CD1c-positive myeloid dendritic cell (primary cell): ENCODE data around the gene GLI2.

Source experiments
- DNase-seq: peaks from one replicate; pipeline ENCODE4 v3.0.0-alpha.2; 2016; ENCODE audit errors: extremely low spot score

The GLI2 gene

GRCh38 chr2:120712180-120712681 lies 23.4 kb upstream of the GLI2 start:
- DNase-seq: no peak

GRCh38 chr2:120715353-120715752 lies 20.3 kb upstream of the GLI2 start:
- DNase-seq: no peak

GRCh38 chr2:120715941-120716340 lies 19.7 kb upstream of the GLI2 start:
- no peak for DNase-seq

DNA sequence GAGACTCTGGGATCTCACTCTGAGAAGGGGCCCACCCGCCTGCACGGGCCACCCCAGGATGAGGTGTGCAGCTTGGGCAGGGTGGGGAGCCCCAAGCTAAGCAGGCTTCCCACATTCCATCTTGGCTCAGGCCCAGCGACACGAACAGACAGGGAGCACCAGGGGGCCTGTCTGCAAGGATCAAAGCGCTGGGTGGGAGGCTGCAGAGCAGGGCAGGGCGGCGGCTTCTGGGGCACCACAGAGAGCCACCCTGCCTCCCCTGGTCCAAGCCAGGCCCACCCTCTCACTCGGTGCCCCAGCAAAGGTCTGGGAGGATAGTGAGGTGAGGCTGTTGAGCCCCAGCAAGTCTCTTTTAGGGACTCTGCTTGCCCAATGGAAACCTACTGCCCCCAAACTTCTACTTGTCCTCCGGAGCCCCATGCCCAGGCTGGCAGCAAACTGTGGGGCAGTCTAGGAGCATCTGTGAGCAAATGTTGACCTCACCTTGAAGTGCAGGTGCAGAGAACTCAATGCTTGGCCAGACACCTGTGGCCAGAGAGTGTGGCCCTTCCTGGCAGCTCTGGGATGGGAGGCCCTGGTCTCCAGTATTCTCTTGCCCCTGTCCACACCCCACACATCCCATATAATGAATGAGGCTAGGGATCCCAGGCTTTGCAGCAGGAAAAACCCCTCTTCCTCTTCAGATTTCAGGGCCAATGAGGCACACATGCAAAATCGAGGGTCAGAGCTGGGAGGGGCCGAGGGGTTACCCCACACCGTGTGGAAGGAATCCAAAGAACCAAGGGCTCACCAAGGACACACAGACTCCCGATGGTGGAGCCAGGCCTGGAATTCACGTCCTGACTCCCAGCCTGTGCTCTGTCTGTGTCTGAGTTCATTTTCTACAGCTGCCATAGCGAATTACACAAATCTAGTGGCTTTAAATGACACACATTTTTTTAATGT lies 18.8 kb upstream of the GLI2 start:
- no peak for DNase-seq

GRCh38 chr2:120719491-120719890 lies 16.2 kb upstream of the GLI2 start:
- no peak for DNase-seq

GRCh38 chr2:120720231-120720630 lies 15.4 kb upstream of the GLI2 start:
- no peak for DNase-seq

DNA sequence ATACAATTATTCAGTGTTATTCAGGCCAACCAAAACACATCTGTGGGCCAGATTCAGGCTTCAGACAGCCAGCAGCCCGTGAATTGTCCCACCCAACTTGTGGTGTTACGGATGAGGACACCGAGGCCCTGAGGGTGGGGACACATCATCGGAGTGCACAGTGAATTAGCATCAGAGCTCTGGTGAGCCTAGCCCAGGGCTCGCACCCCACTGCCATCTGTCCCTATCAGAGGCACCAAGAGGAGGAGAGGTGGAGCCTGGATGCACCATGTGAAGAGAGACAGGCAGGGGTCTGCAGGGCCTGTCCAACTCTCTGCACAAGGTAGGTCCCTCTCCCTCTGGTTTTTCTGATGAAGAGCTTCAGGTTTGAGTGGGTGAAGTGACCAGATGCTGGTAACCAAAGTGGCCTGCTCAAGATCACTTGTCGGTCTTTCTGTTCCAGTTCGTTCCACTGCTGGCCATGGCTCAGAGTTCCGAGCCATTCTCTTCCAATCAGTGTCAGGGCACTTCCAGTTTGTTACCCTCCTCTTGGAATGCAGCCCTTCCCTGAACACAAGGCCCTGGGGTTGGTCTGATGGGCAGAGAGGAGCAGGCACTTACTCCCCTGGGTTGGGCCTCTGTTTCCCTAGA lies 14.8 kb upstream of the GLI2 start:
- no peak for DNase-seq

DNA sequence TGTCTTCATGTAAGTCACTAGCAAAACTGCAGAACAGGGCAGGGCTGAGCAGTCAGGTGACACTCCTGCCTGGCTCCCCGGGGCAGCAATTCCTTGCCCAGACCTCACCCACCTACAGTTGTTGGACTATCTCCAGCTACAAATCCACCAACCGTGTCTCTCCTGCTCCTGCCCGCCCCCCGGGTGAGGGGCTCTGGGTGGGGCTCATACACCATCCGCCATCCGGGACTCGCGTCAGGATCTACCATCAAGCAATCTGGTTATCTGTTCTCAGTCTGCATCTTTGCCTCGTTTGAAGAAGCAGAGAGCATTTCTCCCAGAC lies 13.5 kb upstream of the GLI2 start:
- no peak for DNase-seq

- DNase-seq: no peak
These were observed 12.9 kb upstream of the GLI2 start for GRCh38 chr2:120722568-120723421.

- DNase-seq: no peak
These were observed 9.4 kb upstream of the GLI2 start for GRCh38 chr2:120726245-120726644.

GRCh38 chr2:120729406-120730399 lies 6.0 kb upstream of the GLI2 start:
- DNase-seq: no peak

DNA sequence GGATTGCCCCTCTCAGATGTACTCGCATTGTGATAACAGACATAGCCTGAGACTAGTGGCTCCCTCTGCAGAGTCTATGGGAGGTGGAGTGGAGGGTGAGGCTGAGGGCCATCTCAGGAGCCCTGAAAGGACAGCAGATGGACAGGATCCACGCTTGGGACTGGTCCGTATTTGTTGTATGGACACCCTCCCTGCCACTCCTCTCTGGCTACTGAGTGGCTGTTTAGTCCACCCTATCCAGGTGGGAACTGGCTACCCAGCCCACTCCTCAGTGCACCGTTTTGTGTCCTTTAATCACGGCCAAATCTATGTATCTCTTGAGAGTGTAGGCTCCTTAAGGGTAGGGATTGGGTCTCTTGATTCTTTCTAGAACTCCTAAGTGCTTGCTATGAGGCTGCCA lies 4.5 kb upstream of the GLI2 start:
- DNase-seq: no peak

GRCh38 chr2:120732506-120733237 lies 3.0 kb upstream of the GLI2 start:
- DNase-seq: no peak

GRCh38 chr2:120733238-120733932 lies 2.3 kb upstream of the GLI2 start:
- DNase-seq: no peak

GRCh38 chr2:120734930-120735651 lies 577 bp upstream of the GLI2 start:
- DNase-seq: no peak

DNA sequence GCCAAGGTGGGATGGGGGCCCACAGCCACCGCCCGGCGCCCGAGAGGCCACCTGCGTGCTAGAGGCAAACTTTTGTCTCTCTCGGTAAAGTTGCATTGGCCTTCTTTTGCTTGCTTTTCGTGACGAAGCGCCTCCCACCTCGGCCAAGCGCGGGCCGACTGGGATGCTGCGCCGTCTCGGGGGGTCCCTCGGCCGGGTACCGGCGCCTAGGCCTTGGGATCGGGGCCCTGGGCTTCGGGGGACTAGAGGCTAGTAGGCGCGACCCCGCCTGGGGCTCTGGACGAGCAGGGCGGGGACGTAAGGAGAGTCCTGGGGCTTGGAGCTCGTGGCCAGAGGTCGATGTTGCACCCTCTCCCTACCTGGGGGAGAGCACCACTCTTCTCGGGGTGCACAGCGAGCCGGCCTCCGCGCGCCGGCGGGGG lies 545 bp downstream of the GLI2 start:
- DNase-seq: no peak

DNA sequence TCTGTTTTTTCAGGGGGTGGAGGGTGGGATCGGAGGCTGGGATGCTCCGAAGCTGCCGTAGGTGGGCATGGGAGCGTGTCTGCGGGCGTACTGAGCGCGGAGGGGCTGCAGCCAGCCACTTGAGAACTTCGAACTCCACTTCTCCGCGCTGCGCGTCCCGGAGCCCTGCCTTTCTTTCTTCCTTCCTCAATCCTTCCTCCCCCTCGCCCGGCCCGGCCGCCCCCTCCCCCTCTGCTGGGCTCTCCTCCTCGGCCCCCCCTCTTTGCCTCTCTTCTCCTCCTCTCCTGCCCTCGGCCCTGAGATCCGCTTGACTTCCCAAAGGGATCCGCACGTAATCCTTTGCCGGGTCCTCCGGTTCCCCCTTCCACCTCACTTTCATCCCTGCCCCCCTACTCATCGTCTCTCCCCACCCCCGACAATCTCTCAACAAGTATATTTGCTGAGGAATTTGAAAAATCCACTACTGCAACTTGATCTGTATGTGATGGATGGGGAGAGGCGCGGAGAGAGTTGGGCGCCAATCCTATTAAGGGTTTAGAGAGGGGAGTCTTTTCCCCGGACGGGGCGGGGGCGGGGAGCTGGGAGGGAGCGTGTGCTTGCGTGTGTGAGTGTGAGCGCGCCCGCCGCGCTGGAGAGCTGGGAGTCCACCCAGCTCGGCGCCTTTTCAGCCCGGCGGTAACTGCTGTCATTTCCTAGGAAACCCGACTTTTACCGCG lies 1.1 kb downstream of the GLI2 start:
- DNase-seq: no peak

DNA sequence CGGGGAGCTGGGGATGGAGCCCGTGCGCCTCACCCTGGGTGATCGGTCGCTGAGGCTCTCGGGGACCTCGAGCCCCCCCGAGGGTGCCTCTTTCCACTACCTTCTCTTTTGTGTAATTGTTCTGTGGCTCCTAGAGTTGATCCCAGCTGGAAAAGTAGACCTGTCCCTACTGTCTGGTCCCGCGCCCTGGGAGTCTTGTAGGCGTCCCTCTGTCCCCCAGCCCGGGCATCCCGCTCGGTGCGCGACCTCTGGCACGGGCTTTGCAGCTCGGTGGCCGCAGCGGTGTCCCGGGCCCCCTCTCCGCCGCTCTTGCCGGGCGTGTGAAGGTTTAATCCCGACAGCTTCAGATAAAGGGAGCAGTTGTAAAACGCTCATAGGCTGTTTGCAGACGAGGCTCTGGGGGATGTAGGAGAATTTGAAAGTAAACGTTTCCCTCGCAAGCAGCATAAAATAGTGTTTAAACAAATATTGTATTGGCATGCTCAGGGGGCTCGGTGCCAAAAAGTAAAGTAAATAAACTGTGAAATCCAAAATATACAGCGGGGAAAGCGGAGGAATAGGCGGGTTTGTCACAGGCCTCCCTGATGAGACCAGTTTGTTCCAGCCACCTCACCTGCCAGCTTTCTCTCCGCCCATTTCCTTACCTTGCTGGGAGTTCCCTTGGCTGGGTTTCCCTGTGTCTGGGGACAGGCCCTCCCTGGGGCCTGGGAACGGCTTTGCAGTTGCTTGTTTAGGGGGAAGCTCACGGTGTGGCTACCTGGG lies 1.9 kb downstream of the GLI2 start:
- DNase-seq: no peak
